Measurements from ENCODE around the gene GHRHR. TPM values are rescaled to one million over a fixed set of nuclear protein-coding genes. Genes with fewer than 3 reads are reported as not detected.

Gene GHRHR
- total RNA-seq (2022; extraction: Qiagen RNA extraction) = not detected in 5 replicates

DNA sequence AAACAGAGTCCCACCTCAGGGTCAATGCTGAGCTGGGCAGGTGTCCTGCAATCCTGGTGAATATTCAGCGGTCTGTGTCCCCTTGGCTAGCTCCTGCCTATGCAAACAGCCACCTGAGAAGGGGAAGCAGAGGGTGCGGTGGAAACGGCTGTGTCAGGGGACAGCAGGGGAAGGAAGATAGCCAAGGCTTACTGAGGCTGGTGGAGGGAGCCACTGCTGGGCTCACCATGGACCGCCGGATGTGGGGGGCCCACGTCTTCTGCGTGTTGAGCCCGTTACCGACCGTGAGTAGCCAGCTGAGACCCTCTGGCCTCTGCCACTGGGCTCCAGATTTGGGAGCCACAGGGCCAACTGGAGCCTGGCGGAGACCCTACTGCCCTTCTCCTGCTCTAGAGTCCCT, at the start of gene GHRHR:
GHRHR (plus strand) TSS at position 112 of the 400 bp plus-strand sequence; CDS start at position 228, 116 bp downstream.

Other genes starting within 250 kb of the GHRHR start
- gene INMT, start 211.8 kb upstream of the GHRHR start, total RNA-seq (2022; extraction: Qiagen RNA extraction) = not detected in 5 replicates
- gene MINDY4, start 192.5 kb upstream of the GHRHR start, total RNA-seq (2022; extraction: Qiagen RNA extraction) = 2.5 to 2.8 TPM (median 2.7 TPM) in 5 replicates
- 0.34 to 0.72 TPM (median 0.66 TPM) in 5 replicates for gene AQP1, start 52.1 kb upstream of the GHRHR start, total RNA-seq (2022; extraction: Qiagen RNA extraction)
- gene ADCYAP1R1, start 88.4 kb downstream of the GHRHR start, total RNA-seq (2022; extraction: Qiagen RNA extraction) = 0.02 to 0.08 TPM (median 0.04 TPM) in 4 of 5 replicates, not detected in the other